HG02973 (cell line): ENCODE measurements around the gene CCDC68.
"Not testable (repeated sequence)": the region's sequence is repeated elsewhere in the genome, so short reads cannot be mapped to it uniquely, and the experiment has no call there.

Experiments used
- ATAC-seq: cut with Tn5 transposase; IDR thresholded peaks from one replicate; pipeline ENCODE4 v1.9.1; 2021; ENCODE audit warnings: moderate library complexity; ENCODE audit not compliant: unreplicated experiment

CCDC68 gene, protein sequence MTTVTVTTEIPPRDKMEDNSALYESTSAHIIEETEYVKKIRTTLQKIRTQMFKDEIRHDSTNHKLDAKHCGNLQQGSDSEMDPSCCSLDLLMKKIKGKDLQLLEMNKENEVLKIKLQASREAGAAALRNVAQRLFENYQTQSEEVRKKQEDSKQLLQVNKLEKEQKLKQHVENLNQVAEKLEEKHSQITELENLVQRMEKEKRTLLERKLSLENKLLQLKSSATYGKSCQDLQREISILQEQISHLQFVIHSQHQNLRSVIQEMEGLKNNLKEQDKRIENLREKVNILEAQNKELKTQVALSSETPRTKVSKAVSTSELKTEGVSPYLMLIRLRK

DNA sequence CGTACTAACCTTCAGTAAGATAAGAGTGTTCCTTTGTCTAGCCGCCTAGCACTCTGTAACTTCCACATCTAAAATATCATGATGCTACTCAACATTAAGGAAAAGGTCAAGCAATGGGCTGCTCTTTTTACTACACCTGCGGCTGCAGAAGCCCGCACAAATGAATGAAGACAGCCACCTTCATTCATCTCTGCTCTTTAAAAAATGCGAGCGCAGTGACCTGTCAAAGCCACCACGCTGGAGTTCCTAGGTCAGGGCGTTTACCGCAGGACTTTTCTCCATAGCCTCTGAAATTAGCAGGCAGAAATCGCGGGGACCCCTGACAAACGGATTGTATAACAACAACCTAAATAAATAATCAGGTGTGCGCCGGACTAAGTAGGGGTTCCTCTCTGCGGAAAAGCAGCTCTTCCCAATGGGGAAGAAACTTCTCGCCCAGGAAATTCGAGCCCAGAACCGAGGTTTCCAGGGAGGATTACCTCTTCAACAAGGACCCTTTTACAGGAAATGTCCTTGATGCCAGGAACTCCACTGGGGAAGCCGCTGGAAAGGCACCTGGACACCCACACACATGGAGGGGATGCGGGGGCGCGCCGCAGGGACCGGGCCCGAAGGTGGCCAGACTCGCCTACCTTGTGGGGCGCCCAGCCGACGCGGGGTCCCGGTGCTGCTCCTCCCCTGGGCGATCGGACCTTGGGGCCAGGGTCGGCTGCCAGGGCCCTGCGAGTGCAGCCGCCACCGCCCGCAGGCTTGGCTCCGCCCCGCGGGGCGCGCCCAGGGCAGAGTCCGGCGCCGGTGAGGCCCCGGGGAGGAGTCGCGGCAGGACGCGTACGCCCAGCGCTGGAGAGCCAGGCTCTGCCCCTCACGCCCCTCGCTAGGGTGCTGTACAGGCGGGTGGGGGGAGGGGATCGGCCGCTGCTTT, at the start of gene CCDC68:
CCDC68 (minus strand) TSS at position 758 of the 922 bp plus-strand sequence. CDS start 16,670 bp downstream, outside the sequence.
- no peak for ATAC-seq

DNA sequence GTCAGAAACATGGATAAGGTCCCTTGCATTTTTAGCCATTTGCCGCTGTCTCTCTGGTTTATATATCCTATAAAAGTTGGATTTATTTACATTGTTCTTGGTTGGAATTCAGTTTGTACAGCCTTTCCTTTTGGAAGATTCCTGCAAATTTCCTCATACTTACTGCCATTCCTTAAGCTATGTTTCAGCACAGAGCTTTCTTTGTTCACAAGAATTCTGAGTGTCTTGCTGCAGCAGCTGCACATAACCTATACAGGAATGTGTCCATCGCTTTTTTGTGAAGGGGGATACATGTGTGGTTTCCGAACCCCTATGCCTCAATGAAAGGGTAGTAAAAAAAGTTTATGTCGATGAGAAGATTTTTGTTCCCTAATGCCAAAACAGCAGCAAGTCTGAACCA, 48.3 kb upstream of the CCDC68 start:
- no peak for ATAC-seq

DNA sequence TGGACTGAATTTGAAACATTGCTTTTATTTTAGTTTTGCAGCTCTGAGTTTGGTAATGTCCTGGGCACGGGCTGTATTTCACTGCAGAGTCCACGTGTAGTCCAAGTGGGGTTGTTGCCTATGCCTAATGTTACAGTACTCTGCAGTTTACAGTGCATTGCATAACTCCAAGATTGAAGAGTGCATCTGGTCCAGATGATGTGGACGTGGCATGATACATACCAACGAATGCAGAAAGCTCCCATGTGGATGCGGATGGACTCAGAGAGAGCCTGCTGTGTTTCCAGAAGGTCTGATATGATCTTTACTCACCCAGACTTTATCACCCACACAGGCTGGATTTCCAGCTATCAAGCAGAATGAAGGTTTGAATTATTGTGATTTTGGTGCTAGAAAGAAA, 44.4 kb upstream of the CCDC68 start:
- no peak for ATAC-seq

DNA sequence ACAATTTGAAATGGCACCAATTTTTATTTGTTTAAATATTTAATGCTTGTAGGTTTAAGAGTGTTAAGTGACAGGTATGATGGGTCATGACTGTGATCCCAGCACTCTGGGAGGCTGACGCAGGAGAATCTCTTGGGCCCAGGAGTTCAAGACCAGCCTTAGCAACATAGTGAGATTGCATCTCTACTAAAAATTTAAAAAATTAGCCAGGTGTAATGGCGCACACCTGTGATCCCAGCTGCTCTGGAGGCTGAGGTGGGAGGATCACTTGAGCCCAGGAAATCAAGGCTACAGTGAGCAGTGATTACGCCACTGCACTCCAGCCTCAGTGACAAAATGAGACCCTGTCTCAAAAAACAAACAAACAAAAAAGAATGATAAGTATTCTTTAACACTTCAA, 43.0 kb upstream of the CCDC68 start:
- ATAC-seq = no peak

DNA sequence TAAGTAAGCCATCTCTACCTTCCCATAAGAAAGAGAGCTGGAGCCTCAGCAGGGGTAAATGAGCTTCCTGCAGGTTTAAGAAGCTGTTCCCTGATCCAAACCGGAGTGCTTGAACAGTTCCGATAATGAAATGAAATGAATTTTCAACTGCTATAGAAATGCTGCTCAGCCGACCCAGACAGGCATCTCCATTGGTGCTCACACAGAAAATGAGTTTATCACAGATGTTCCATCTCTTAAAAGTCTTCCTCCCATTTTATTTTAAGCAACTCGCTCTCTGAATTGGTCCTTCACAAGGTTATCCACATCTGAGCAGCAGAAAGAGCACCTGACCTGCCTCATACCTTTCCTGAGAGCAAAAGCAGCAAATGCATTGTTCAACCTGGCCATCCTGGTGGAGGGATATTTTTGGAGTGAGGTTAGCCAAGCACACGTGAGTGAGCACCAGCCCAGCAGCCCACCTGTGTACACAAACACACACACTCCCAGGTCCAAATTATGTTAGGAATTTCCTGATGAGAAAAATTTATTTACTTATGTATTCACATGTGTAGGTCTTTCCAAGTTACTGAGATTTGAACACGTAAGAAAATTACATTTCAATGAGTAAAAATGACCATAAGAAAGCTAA, 42.2 kb upstream of the CCDC68 start:
- ATAC-seq = no peak

DNA sequence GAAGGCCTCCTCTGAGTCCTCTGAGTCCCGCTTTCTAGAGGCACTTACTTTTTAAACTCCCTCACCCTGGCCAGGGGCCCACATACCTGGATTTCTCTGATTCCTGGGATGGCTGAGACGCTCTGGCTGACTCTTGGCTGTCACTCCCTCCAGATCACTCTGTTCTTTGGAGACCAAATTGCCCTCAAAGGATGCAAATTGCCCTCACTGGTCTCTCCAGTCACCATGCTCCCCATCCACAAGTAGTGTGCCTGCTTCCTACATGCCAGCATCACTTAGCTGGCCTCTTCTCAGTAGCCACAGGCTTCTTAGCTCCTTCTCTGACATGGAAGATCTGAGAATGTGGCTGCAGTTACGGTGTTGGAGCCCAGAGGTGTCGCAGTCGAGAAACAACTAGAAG, 41.3 kb upstream of the CCDC68 start:
- ATAC-seq = no peak

DNA sequence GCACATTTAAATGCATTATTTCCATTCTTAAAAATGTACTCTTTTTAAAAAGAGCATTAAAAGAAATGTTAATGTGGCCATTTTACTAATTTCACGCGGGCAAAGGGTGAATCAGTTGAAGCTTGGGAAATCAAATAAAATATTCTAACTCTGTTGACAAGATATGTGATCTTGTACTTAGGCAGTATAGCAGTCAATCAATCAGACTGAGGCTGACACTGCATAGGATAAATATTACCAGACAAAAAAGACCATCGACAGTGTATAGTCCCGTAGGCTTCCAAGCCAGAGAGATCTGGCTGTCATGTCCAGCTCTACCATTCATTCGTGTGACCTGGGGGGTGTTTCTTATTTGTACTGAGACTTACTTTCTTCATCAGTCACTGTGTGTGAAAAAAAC, 39.8 kb upstream of the CCDC68 start:
- ATAC-seq = no peak

DNA sequence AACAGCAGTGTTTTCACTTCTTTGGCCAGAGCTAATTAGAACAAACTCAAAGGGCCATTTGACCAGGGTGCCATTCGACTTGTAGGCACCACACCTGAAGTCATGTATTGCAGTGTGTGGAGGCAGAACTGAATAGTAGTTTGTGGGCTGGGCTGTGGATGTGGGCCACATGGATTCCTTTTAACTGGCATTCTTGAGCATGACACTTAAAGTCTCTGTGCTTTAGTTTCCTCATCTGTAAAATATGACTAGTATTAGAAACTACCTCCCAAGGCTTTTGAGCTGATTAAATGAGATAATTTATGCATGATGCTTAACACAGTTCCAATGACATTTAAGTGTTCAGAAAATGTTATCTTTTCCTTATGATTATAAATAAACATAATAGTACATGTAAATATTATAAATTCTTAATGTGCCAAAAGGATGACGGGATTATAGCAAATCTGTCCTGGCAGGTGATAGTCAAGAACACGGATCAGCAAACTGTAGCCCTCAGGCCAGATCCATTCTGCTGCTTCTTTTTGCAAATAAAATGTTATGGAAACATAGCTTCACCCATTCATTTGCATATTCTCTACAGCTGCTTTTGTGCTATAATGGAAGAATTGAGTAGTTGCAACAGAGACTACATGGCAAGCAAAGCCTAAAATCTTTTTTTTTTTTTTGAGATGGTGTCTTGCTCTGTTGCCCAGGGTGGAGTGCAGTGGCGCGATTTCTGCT, 36.3 kb upstream of the CCDC68 start:
- no peak for ATAC-seq

DNA sequence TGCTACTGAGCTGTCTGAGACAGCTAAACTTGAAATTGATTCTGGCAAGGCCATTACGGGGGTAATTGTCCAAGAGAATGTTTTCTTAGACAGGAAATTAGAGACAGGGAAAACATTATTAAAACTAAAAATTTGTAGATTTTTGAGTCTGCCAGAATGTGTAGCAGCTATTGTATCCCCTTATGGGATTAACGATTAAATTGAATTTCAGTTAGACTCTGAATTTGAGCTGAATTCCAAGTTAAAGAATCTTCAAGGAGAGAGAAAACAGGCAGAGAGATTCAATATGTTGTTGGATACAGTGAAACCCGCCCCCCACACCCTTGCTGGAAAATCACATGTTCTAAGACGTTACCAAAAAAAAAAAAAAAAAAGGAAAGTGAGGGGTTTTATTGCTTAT, 32.7 kb upstream of the CCDC68 start:
- no peak for ATAC-seq

DNA sequence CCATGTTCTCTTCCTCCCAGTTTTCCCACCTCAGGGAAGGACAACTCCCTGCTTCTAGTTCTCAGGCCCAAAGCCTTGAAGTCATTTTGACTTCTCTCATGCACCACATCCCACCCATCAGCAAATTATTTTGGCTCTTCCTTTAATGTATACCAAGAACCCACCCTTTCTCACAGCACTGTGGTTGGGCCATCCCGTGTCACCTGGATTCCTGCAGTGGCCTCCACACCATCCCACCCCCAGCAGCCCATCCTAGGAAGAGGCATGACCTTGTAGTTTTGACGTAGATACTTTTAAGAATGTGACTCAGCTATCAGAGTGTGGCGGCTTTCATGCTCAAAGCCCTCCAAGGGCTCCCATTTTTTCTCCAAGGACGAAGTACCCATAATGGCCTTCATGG, 25.6 kb upstream of the CCDC68 start:
- no peak for ATAC-seq

DNA sequence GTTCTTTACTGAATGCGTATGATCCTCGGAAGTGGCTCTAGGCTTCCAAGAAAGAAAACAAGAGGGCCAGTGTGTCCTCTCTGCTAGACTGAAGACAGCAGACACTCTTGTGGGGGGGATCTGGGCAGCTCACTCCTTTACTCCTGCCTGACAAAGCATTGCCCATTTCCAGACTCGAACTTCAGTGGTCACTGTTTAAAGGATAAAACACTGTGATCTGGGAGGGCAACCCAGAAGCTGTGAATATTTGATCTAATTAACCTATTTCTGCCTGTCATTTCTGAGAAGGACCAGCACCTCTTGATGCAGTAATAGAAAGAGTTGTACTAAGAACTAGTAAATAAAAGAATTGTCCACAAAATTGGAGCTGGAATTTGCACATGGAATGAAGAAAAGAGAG, 24.5 kb upstream of the CCDC68 start:
- ATAC-seq = no peak

DNA sequence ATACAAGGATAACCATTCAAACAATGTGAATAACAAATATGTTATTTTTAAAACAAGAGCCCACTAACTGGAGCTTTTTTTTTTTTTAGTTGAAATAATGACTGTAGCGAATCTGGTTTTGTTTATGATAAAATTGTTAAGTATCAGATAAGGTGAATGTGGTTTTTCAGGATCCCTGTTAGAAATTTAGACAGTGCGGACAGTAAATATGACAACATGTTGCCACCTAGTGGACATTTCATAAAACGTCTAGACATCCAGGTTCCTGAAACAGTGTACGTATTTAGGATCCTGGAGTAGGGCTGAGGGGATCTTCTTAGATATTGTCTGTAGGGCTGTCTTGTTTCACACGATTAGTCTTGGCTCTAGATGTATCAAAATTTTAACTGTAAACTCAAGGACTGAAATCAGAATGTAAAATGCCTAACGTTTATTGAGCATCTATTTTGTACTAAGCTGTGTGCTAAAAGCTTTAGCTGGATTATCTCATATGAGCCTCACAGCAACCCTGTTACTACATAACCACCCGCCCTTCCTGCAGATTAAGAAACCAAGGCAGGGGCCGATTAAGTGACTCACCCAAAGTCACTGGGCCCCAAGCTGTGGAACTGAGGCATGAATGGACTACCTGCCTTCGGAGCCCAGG, 23.9 kb upstream of the CCDC68 start:
- ATAC-seq = no peak

DNA sequence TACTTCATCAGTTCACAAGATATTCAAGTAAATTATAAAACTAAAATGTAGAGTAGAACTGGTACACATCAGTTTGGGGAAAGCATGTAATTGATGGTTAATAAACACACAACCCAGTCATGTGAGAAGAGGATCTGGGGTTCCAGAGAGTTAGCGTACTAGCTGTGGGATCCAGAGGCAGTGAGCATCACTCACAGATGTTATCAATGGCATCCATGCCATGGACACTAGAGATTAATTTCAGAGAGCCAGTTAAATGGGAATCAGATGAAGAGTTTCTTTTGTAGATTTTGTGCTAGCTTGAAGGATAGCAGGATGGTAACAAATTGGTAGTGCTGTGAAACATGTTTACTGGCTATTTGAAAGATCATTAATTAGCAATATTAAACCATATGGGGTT, 21.8 kb upstream of the CCDC68 start:
- no peak for ATAC-seq

DNA sequence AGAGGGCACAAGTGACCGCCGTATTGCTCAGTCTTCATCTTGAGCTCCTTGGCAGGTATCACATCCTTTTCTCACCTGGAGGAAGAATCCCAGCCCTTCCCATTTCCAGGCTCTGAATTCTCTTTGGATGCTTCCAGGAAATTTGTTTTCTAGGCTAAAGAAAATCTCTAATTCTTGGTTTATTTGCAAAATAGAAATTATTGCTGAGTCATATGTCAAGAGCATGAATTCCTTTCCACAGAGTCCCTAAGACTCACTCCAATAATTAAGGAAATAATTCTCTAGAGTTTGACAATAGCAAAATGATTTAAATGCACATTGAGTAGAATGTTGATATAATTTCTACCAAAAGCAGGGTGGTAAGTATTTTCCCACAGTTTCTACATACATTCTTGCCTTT, 16.3 kb upstream of the CCDC68 start:
- no peak for ATAC-seq

DNA sequence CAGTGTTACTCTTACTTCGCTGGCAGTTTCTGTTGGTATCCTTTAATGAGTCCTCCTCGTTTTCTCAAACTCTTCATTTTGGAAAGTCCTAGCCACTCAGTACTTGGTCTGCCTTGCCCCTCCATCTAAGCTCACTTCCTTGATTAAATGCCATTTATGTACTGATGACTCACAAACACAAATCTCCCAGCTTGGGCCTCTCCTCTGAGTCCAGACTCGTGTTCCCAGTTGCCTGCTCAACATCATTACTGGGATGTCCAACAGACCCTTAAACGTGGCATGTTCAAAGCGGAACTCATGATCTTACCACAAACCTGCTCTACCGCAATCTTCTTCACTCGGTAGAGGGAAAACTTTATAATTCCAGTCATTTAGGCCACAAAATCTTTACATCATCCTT, 13.8 kb upstream of the CCDC68 start:
- ATAC-seq = no peak

DNA sequence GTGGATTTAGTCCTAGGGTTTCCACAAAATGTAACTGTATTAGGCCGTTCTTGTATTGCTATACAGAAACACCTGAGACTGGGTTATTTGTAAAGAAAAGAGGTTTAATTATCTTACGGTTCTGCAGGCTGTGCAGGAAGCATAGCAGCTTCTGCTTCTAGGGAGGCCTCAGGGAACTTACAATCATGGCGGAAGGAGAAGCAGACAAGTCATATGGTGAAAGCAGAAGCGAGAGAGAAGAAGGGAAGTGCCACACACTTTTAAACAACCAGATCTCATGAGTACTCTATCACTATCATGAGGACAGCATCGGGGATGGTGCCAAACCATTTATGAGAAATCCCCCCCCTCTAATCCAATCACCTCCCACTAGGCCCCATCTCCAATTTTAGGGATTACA, 9.5 kb upstream of the CCDC68 start:
- no peak for ATAC-seq

DNA sequence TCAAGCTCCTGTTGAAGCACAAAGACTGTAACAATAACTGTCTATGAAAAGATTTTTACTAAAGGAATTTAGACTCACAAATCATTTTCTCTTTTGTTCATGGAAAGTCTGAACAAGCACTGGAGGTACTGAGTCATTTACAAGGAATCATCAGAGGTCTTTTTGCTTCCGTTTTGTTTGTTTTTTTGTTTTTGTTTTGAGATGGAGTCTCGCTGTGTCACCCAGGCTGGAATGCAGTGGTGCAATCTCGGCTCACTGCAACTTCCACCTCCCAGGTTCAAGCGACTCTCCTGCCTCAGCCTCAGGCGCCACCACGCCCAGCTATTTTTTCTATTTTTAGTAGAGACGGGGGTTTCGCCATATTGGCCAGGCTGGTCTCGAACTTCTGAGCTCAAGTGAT, 9.0 kb upstream of the CCDC68 start:
- ATAC-seq = not testable (repeated sequence)

DNA sequence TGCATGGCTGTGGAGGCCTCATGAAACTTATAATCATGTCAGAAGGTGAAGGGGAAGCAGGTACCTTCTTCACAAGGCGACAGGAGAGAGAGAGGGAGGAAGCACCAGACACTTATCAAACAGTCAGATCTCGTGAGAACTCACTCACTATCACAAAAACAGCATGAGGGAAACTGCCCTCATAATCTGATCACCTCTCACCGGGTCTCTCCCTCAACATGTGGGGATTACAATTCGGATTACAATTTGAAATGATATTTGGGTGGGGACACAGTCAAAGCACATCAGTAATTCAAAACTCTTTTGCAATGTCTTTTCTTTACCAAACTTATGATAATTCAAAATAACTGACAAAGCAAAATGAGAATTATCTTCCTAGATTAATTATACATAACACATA, 8.5 kb upstream of the CCDC68 start:
- ATAC-seq = no peak

DNA sequence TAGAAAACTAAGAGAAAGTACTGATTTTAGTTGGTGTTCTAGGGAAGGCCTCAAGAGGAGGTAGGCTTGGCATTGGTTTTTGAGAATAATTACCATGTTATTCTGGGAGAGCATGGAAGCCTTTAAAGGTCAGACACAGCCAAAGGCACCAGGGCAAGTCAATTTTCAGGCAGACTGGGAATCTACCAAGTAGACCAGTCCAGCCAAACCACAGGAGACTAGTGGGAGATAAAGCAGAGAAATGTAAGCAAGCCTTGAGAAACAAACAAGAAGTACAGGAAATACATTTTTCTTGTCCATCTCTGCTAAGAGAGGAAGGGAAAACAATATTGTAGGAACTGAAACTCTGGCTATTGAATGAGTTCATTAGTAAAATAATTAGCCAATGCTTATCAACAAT, 5.5 kb upstream of the CCDC68 start:
- no peak for ATAC-seq

DNA sequence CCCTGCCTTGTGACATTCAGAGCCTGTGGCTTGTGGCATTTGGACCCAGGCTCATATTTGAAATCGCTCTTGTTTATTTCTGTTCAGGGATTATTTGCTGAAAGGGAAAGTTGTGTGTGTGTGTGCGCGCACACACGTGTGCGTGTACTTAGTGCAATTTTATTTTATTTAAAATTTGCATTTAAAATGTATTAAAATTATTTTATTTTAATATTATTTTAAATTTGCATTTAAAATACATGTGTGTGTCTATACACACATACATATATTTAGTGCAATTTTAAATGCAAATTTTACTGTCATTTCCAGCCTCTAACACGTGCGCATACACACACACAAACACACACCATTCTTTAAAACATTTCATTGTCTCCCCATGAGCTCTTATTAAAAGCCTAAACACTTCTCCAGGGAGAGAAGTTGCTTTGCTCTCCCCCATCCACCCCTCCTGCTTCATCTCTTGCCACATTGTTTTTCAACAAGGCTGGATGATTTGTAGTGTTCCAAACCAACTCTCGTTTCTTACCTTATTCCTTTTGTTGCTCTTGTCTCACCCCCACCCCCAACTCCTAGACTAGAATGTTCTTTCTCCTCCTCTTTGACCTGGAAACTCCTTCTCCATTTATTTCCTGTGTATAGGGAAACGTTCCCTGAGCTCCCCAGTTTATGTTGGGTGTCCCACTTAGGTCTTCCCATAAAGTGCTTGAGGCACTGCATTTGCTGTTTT, 3.8 kb upstream of the CCDC68 start:
- no peak for ATAC-seq
